G401 (cell line): ENCODE measurements around the gene MTF1. TPM values are rescaled to one million over a fixed set of nuclear protein-coding genes. Genes with fewer than 3 reads are reported as not detected.
"Not testable (repeated sequence)": the region's sequence is repeated elsewhere in the genome, so short reads cannot be mapped to it uniquely, and the experiment has no call there.

Experiments
- DNase-seq: peaks from one replicate; pipeline ENCODE4 v3.0.0-alpha.2; 2015; ENCODE audit warnings: low spot score
- in situ Hi-C: cut with HindIII; loops from 2 replicates; pipeline ENCODE4 v1.10.0; 2016; ENCODE audit warnings: low sequenced_read_pairs, mixed read lengths
- total RNA-seq: library from RNA; depleted of rRNA; stranded (reverse); fragments of >200 nt; shearing (Covaris generic); gene quantifications from 2 replicates; pipeline ENCODE4 v1.2.3, GENCODE V29; 2014; rRNA removed

The MTF1 gene
- 1.8 and 3.7 TPM in 2 replicates for total RNA-seq

DNA sequence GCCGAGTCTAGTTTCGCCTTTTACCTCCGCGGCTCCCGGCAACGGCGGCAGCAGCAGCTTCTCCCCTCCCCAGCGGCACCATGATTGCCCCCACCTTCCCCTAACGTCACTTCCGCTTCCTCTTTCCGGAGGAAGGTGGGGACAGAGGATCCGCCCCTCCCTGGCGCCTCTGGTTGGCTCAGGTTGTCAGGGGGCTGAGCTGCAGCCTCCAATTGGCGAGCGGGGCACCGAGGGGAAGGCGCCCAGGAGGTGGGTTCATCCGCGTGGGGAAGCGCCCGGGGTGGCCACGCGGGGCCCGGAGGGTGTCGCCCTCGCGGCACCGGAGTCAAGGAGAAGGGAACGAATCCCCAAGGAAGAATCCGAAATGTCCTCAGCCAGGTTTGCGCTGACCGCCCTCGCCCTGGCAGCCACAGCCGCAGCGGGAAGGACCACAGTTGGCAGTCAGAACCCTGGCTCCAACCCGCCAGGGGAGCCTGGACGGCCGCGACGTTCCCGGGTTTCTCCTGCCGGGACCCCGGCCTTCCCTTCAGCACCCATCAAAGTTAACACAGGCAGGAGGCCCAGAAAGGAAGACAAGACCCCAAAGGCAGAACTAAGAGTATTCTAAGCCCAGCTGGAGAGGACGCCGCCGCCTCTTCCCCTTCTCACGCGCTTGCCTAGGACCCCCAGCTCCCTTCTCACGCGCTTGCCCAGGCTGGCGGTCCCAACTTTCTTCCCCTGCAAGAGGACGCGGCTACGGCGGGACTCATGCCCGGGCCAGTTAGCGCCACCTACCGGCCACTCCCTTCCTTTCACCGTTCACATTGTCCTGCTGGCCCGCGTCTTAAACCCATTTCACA is at the start of gene MTF1:
TSS of gene MTF1 (minus strand) at position 86 of the 839 bp plus-strand sequence. CDS start 1,934 bp downstream, outside the sequence.
- in situ Hi-C loops, result no loop called here
- DNase-seq, result peak; percentile 99

DNA sequence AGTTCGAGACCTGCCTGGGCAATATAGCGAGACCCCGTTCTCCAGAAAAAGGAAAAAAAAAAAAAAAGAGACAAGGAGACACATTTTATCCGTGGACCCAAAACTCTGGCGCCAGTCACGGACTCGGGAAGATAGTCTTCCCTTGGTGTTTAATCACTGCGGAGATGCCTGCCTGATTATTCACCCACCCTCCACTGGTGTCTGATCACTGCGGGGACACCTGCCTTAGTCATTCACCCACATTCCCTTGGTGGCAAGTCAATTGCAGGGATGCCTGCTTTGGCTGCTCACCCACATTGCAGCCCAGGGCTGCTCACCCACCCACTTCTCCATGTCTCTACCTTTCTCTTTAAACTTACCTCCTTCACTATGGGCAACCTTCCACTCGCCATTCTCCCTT is 49.1 kb upstream of the MTF1 start:
- in situ Hi-C loops, DNase-seq: not testable (repeated sequence)

DNA sequence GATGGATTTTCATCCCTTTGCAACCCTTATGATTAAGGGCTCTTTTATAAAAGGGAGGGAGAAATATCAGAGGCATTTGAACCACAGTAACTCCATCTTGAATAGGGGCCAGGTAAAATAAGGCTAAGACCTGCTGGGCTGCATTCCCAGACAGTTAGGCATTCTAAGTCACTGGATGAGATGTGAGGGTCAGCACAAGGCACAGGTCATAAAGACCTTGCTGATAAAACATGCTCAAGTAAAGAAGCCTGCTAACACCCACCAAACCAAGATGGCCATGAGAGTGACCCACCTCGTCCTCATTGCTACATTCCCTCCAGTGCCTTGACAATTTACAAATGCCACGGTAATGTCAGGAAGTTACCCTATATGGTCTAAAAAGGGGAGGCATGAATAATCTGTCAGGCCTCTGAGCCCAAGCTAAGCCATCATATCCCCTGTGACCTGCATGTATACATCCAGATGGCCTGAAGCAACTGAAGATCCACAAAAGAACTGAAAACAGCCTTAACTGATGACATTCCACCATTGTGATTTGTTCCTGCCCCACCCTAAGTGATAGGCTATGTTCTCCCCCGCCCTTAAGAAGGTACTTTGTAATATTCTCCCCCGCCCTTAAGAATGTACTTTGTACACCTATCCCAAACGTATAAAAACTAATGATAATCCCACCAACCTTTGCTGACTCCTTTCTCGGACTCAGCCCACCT is 48.2 kb upstream of the MTF1 start:
- DNase-seq, in situ Hi-C loops: not testable (repeated sequence)

DNA sequence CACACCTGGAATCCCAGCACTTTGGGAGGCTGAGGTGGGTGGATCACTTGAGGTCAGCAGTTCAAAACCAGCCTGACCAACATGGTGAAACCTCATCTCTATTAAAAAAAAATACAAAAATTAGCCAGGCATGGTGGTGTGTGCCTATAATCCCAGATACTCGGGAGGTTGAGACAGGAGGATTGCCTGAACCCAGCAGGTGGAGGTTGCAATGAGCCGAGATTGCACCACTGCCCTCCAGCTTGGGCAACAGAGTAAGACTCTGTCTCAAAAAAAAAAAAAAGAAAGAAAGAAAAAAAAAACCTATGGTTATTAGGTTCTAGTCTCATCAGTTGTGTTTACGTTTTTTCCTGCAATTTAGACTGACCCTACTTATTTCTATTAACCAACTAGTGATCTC is 47.2 kb upstream of the MTF1 start:
- in situ Hi-C loops, DNase-seq: not testable (repeated sequence)

DNA sequence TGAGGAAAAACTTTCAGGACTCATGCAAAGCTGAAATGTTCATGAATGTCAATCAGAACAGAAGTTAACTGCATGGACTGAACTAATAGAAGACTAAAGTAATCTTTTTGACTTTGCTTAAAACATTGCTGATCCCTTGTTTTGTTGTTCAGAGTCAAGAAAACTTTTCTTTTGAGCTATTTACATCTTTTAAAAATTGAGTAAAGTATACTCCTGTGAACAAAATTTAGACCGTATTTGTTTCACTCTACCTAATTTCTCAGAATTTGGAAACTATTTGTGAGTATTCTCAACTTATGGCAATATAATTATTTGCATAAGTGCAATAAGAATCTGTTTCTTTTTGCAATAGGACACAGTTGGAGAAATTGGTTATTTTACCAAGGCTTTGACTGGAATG is 46.3 kb upstream of the MTF1 start:
- in situ Hi-C loops, result no loop called here
- no peak for DNase-seq

DNA sequence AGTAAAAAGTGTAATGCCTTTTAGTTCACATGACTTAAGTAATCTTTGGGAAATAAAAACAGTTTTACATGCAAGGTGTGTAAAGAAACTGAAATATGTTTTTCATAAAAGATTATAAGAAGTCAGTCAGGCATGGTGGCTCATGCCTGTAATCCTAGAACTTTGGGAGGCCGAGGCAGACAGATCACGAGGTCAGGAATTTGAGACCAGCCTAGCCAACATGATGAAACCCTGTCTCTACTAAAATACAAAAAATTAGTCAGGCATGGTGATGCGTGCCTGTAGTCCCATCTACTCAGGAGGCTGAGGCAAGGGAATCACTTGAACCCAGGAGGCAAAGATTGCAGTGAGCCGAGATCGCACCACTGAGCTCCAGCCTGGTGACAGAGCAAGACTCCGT is 44.5 kb upstream of the MTF1 start:
- in situ Hi-C loops, DNase-seq: not testable (repeated sequence)

DNA sequence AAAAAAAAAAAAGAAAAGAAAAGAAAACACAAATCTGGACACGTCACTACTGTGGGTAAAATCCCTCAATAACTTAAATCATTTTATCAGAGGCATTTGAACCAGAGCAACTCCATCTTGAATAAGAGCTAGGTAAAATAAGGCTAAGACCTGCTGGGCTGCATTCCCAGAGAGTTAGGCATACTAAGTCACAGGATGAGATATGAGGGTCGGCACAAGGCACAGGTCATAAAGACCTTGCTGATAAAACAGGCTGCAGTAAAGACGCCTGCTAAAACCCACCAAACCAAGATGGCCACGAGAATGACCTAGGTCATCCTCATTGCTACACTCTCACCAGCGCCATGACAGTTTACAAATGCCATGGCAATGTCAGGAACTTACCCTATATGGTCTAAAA is 43.6 kb upstream of the MTF1 start:
- in situ Hi-C loops, result no loop called here
- no peak for DNase-seq

DNA sequence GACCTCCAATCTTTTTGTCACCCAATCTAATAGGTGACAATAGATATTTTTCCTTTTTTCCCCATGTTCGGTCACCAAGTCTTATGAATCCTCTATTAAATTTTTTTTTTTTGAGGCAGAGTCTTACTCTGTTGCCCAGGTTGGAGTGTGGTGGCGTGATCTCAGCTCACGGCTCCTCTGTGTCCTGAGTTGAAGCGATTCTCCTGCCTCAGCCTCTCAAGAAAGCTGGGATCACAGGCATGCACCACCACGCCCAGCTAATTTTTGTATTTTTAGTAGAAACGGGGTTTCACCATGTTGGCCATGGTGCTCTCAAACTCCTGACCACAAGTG is 42.5 kb upstream of the MTF1 start:
- no peak for DNase-seq
- in situ Hi-C loops, result no loop called here

DNA sequence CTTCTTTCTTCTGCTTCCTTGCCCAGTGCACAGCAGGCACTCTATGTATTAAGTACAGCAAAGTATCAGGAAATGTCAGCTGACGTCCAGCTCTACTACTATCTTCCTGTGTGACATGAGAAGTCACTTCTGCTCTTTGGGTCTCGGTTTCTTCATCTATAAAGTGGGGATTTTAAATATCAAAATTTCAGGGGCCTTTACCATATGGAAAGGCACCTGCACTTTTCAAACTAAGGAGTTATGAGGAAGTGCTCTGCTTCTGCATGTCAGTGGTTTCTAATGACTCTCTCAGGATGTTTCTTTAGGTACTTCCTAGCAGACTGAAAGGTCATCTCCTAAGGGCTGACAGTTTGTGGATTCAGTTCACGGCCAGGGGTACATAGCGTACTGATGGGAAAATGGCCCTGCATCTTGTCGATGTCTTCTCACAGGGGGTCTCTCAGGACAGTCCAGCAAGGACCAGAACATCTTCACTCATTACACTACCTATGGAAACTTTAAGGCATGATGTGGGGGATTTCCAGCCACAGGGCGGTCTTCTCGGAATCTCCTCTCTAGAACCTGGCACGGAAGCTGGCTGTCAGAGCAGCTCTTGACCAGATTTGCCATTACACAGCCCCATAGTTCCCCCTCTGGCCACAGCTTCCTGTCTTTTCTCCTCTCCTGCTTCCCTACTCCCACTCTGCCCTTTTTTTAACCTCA is 42.0 kb upstream of the MTF1 start:
- in situ Hi-C loops, result no loop called here
- DNase-seq, result no peak

DNA sequence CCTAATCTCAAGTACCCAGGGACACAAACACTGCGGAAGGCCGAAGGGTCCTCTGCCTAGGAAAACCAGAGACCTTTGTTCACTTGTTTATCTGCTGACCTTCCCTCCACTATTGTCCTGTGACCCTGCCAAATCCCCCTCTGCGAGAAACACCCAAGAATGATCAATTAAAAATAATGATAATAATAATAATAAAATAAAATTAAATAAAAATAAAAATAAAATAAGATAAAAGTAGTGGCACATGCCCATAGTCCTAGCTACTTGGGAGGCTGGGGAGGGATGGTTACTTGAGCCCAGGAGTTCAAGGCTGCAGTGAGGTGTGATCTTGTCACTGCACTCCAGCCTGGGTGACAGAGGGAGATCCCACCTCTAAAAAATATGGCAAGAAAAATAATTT is 38.2 kb upstream of the MTF1 start:
- DNase-seq, in situ Hi-C loops: not testable (repeated sequence)

DNA sequence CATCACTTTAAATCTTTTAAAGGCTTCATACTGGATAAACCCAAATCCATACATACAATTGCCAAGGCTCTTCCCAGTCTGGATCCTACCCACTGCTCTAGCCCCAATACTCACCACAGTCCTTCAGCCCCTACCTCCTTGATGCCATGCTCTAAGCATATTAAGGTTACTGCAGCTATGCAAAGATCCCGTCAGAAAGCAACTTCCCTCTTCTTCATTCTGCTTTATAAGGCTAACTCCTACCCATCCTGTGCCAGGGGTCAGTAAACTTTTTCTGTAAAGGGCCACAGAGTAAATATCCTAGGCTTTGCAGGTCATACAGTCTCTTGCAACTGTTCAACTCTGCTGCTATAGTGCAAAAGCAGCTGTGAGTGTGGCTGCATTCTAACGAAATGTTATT is 34.3 kb upstream of the MTF1 start:
- in situ Hi-C loops, result no loop called here
- DNase-seq, result no peak

DNA sequence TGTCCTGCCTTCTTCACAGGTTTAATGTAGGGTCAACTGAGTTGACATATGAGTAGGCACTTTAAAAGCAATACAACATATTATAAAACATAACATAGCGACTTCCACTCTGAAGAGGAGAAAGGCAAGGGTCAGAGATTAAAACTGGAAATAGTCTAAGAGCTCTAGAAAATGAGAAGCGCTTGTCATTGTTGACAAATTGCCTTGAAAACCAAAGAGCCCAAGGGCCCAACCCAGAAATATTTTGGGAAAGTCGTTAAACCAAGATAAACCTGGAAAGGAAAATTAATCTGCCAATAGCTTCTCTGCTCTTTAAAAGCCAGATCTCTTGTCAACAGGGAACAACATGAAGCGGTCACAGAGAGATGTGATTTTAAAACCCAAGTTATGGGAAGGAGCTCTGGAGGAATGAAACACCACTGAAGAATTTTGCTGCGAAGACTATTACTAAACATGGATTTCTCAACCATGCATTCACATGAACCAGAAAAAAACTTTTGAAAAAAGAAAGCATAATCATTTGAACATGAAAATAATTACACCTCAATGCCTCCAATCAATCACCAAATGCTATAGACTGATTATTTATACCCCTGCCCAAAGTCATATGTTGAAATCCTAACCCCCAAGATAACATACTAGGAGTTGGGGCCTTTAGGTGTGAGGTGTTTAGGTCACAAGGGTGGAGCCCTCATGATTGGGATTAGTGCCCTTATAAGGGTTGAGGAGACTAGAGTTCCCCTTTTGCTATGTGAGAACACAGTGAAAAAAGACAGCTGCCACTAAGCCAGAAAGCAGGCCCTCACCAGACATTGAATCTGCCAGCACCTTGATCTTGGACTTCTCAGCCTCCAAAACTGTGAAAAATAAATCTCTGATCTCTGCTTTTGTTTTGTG is 33.0 kb upstream of the MTF1 start:
- no peak for DNase-seq
- in situ Hi-C loops, result no loop called here

DNA sequence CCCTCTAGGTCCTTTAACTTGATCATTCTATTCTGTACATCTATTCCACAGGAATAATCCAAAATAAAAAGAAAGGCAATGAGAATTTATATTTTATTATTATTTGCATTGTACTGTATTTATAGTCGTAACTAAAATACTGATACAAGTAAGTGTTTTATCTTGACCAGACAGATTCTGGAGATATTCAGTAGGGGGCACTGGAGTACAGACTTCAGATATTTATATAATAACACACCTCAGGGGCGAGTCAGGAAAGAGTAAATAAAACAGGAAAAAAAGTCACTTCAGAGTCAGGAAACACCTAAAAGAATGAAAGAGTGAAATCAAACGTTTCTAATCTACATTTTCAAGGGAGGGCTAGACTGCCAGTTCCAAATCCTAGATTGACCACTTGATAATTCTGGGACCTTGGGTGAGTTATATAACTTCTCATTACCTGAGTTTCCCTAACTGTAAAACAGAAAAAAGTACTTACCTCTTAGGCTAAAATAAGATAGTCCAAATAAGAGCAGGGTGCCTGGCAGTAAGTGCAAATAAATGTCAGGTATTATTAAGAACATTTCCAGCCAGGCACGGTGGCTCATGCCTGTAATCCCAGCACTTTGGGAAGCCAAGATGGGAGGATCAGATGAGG is 31.1 kb upstream of the MTF1 start:
- DNase-seq, result peak; percentile 83
- in situ Hi-C loops, result no loop called here

DNA sequence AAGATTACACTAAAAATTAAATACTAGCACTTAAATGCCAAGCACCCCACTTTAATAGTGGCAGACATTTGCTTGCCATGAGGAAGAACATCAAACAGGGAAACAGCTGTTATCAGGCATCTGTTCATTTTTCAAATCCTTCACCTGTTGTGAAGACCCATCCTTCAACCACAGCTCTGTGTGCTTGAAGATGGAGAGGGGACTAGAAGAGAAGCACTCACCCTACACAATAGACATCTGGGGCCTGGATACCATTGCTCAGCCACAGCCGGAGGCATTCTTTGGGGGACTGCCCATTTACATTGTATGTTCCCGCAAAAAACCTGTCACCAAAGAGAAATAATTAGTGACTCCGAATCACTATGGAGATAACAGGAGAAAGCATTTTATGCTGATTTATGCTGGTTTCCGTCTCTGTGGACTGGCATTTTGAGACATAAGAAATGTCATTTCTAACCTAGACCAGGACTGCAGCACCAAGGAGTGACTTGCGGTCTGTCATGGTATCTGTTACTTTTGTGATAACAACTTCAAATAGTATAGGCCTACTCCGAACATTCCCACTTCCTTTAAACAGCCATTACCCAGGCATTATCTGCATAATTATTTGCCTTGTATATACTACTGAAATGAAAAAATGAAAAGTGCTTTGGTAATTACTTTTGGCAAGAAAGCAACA is 28.8 kb upstream of the MTF1 start:
- in situ Hi-C loops, result no loop called here
- DNase-seq, result no peak

DNA sequence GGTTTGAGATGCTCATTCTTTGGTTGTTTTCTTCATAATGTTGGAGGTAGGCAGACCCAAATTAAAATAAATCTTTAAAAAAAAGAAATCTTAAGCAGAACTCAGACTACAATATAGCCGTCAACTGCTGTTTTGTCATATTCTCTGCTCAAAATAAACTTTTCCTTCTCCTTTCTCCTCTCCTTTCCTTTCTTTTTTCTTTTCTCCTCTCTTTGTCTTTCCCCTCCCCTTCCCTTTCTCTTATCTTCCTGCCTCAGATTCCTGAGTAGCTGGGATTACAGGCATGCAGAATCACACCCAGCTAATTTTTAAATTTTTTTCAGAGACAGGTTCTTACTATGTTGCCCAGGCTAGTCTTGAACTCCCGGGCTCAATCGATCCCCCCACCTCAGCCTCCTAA is 24.8 kb upstream of the MTF1 start:
- in situ Hi-C loops, result no loop called here
- no peak for DNase-seq

DNA sequence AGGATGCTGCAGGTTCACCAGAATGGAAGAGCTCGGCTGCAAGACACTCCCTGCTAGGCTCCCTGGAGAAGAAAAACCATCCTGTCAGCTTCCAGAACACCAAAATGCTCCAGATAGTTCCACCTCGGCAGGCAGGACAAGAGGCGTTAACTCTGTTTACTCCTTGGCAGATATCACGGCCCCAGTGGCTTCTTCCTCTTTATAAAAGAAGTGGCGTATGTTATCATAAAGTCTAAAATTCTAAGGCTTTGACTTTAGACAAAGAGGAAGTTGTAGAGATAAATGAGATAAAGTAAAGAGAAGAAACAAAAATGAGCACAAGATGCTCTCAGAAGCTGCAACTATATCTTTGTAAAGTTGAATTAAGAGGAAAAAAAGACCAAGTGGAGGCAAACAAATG is 24.3 kb upstream of the MTF1 start:
- no peak for DNase-seq
- in situ Hi-C loops, result no loop called here

DNA sequence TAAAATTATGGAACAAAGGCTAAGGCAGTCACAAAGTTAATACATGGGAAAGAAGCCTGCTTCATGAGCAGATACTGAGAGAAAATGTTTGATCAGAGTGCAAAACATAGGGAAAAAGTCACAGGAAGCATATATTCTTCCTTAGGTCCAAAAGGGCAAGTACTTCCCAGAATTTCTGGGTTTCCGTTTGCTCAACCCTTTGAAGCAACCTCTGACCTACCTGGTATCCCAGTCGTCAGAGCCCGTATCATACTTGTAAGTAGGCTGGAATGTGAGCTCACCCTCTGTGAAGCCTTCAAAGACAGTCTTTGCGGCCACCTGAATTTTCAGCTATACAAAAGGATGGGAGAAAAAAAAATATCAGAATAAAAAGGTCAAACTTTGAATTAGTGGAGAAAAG is 20.5 kb upstream of the MTF1 start:
- DNase-seq, result no peak
- in situ Hi-C loops, result no loop called here

DNA sequence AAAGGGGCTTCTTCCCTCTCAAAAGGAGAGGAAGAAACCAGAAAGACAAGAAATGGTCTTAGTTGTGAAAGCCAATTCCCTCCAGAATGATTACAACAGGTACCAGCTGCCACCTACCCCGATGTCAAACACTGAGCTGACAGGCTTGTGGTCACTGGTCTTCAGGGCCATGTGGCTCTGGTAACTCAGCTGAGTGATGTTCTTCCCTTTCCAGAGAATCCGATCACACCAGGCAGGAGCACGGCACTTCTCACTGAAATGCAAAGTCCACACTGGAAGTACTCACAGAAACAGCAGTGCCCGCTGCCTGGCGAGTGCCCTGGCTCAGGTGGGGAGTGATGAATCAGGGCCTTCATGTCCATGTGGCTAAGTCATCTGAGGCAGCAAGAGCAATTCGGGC is 18.7 kb upstream of the MTF1 start:
- in situ Hi-C loops, result no loop called here

More for the DNA sequence above, 18.7 kb upstream of the MTF1 start:
- no peak for DNase-seq
